Measurements from ENCODE around the gene GBX2. TPM values are rescaled to one million over a fixed set of nuclear protein-coding genes. Genes with fewer than 3 reads are reported as not detected.

Gene GBX2
- total and polyA plus RNA-seq, 9 of the 15 experiments (the other 6 are each of a cell fraction or from before 2014, with no cell fraction given), result 0.03 to 0.53 (median 0.27) TPM; not detected in 1

DNA sequence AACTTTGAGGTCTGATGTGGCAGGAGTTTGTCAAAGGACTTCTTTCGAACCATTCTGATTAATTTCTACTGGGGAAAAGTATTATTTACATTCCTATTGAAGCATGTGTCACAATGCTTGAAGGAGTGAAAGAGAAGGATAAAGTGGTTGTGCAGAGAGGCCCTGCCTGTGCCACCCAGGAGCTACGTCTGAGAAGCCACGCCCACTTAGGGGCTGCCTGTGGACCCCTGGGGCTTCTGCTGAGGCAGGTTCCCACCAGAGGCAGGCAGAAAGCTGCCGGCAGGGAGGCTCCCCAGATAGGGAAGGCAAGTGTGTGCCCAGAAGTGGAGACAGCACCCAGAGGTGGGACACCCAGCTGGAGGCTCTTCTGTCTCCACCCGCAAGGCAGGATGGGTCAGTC, 47.4 kb downstream of the GBX2 start:
- 89% methylated on average over 4 of the region's 5 CpGs for WGBS (ENCODE audit: insufficient coverage, low coverage, missing lambda C conversion rate)
- ChIA-PET POLR2A (interaction anchor here (0.6 kb wide), 1 partner anchor 244 kb away, joined by 4 read pairs; no protein-coding TSS in a partner anchor), CTCF (ENCODE audit: low intra/inter-chr PET ratio) (no interaction called here)
- TF ChIP-seq ZNF785 (CRISPR knock-in tag; IDR thresholded peaks at IDR 0.05), result no peak
- no peaks in the 10 kb centered on the region for H3K27me3 ChIP-seq (ENCODE audit: control insufficient read depth in 2 of 2, insufficient read depth in 2 of 2, low read length in 2 of 2)
- intact Hi-C loops (cut with micrococcal nuclease) (no loop called here), in situ Hi-C loops (cut with MboI) (no loop called here)
- H3K9me3 ChIP-seq (replicated peaks; ENCODE audit: control insufficient read depth, insufficient read depth, low read depth, low read length), result no peaks in the 10 kb centered on the region
- FAIRE-seq, result no peak
- ATAC-seq, result no peak
- no peak overlapping the region for H2AFZ ChIP-seq (ENCODE audit: low read depth, low read length)
- H3K9ac ChIP-seq (ENCODE audit: insufficient read depth in 1 of 2, low read depth in 2 of 2, low read length in 2 of 2), result no peak overlapping the region
- H4K20me1 ChIP-seq (replicated peaks; ENCODE audit: control insufficient read depth, insufficient read depth, low read length), result no peaks in the 10 kb centered on the region
- H3K4me2 ChIP-seq (ENCODE audit: insufficient read depth, low read length), result no peak overlapping the region
- 0 out of 3 replicates have a peak, but pooled peaks cover 3% of the 10 kb centered on the region for H3K36me3 ChIP-seq (ENCODE audit: control insufficient read depth, insufficient read depth, low read length)
- H3K4me1 ChIP-seq (replicated peaks in 1 of 2; ENCODE audit: control insufficient read depth in 2 of 2, insufficient read depth in 2 of 2, low read length in 2 of 2), result peaks cover 0 to 3% of the 10 kb centered on the region in 2 experiments; a peak in 1 of 5 replicates
- H3K79me2 ChIP-seq (ENCODE audit: control insufficient read depth, insufficient read depth, low read length), result no peaks in the 10 kb centered on the region
- H3K9me1 ChIP-seq (ENCODE audit: control insufficient read depth, insufficient read depth, low read length), result no peaks in the 10 kb centered on the region
- BruUV-seq (replicated peaks), result no TSS peak
- no peak for DNase-seq (ENCODE audit: extremely low read depth in 1 of 4, low spot score in 3 of 4)
- no peak overlapping the region for H3K4me3 ChIP-seq
- H3K27ac ChIP-seq (ENCODE audit: extremely low read depth, low read depth, low read length), result no peak overlapping the region

DNA sequence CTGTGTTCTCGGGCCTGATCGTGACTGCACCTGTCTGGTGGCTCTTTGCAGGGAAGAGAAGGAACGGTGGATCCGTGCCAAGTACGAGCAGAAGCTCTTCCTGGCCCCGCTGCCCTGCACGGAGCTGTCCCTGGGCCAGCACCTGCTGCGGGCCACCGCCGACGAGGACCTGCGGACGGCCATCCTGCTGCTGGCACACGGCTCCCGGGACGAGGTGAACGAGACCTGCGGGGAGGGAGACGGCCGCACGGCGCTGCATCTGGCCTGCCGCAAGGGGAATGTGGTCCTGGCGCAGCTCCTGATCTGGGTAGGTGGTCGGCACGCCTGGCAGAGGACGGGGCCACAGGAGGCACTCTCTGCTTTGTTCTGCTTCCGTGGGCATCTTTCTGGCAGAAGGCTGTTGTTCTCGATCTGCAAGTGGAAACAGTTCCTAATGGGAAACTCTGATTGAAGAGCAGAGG, 48.0 kb downstream of the GBX2 start:
- WGBS (ENCODE audit: insufficient coverage, low coverage, missing lambda C conversion rate), result 87% methylated on average over 4 of the region's 29 CpGs
- Histone ChIP-seq H3K27ac (ENCODE audit: extremely low read depth, low read depth, low read length) (no peak overlapping the region), H3K79me2 (ENCODE audit: control insufficient read depth, insufficient read depth, low read length) (no peaks in the 10 kb centered on the region), H3K9me3 (replicated peaks; ENCODE audit: control insufficient read depth, insufficient read depth, low read depth, low read length) (no peaks in the 10 kb centered on the region), H3K9me1 (ENCODE audit: control insufficient read depth, insufficient read depth, low read length) (no peaks in the 10 kb centered on the region), H3K4me2 (ENCODE audit: insufficient read depth, low read length) (no peak overlapping the region), H3K4me3 (no peak overlapping the region), H3K27me3 (ENCODE audit: control insufficient read depth in 2 of 2, insufficient read depth in 2 of 2, low read length in 2 of 2) (no peaks in the 10 kb centered on the region), H3K4me1 (replicated peaks in 1 of 2; ENCODE audit: control insufficient read depth in 2 of 2, insufficient read depth in 2 of 2, low read length in 2 of 2) (peaks cover 0 to 3% of the 10 kb centered on the region in 2 experiments; a peak in 1 of 5 replicates), H4K20me1 (replicated peaks; ENCODE audit: control insufficient read depth, insufficient read depth, low read length) (no peaks in the 10 kb centered on the region), H3K36me3 (ENCODE audit: control insufficient read depth, insufficient read depth, low read length) (0 out of 3 replicates have a peak, but pooled peaks cover 3% of the 10 kb centered on the region), H3K9ac (ENCODE audit: insufficient read depth in 1 of 2, low read depth in 2 of 2, low read length in 2 of 2) (no peak overlapping the region), H2AFZ (ENCODE audit: low read depth, low read length) (no peak overlapping the region)
- DNase-seq (ENCODE audit: extremely low read depth in 1 of 4, low spot score in 3 of 4), result no peak
- ChIA-PET POLR2A (no interaction called here), CTCF (ENCODE audit: low intra/inter-chr PET ratio) (no interaction called here)
- FAIRE-seq, result no peak
- intact Hi-C loops (cut with micrococcal nuclease) (no loop called here), in situ Hi-C loops (cut with MboI) (no loop called here)
- no TSS peak for BruUV-seq (replicated peaks)
- no peak for ATAC-seq
- TF ChIP-seq ZNF124 (CRISPR knock-in tag; IDR thresholded peaks at IDR 0.05), result no peak
- TF ChIP-seq, protein P1, sequence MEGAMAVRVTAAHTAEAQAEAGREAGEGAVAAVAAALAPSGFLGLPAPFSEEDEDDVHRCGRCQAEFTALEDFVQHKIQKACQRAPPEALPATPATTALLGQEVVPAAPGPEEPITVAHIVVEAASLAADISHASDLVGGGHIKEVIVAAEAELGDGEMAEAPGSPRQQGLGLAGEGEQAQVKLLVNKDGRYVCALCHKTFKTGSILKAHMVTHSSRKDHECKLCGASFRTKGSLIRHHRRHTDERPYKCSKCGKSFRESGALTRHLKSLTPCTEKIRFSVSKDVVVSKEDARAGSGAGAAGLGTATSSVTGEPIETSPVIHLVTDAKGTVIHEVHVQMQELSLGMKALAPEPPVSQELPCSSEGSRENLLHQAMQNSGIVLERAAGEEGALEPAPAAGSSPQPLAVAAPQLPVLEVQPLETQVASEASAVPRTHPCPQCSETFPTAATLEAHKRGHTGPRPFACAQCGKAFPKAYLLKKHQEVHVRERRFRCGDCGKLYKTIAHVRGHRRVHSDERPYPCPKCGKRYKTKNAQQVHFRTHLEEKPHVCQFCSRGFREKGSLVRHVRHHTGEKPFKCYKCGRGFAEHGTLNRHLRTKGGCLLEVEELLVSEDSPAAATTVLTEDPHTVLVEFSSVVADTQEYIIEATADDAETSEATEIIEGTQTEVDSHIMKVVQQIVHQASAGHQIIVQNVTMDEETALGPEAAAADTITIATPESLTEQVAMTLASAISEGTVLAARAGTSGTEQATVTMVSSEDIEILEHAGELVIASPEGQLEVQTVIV (CRISPR knock-in tag; IDR thresholded peaks at IDR 0.05; ENCODE audit: borderline replicate concordance), result no peak
- no peak for TF ChIP-seq SMAD4 (CRISPR knock-in tag; conservative IDR thresholded peaks at IDR 0.05)
- TF ChIP-seq, protein P2, sequence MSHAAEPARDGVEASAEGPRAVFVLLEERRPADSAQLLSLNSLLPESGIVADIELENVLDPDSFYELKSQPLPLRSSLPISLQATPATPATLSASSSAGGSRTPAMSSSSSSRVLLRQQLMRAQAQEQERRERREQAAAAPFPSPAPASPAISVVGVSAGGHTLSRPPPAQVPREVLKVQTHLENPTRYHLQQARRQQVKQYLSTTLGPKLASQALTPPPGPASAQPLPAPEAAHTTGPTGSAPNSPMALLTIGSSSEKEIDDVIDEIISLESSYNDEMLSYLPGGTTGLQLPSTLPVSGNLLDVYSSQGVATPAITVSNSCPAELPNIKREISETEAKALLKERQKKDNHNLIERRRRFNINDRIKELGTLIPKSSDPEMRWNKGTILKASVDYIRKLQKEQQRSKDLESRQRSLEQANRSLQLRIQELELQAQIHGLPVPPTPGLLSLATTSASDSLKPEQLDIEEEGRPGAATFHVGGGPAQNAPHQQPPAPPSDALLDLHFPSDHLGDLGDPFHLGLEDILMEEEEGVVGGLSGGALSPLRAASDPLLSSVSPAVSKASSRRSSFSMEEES (CRISPR knock-in tag; IDR thresholded peaks at IDR 0.05), result no peak
- no peak for TF ChIP-seq FIP1L1 (IDR thresholded peaks at IDR 0.05; ENCODE audit: low read depth, low read length, poor library complexity, severe bottlenecking)
- TF ChIP-seq PURB (CRISPR knock-in tag; IDR thresholded peaks at IDR 0.05; ENCODE audit: low read depth), result no peak
- TF ChIP-seq SRSF7 (optimal IDR thresholded peaks at IDR 0.05; ENCODE audit: low read depth, low read length), result no peak
- TF ChIP-seq NONO (IDR thresholded peaks at IDR 0.05; ENCODE audit: low read depth in 2 of 2, low read length in 1 of 2), result no peak
- TF ChIP-seq BRF1 (IDR thresholded peaks at IDR 0.05; ENCODE audit: borderline replicate concordance, extremely low read depth, insufficient read length), result no peak
- TF ChIP-seq DNMT1 (IDR thresholded peaks at IDR 0.05), result no peak
- TF ChIP-seq SIX5 (IDR thresholded peaks at IDR 0.05; ENCODE audit: borderline replicate concordance in 1 of 2, insufficient read depth in 1 of 2, low read depth in 1 of 2, low read length in 2 of 2), result no peak

All from K562 (cell line).